ENCODE measurements around the gene CTNNAL1. TPM values are rescaled to one million over a fixed set of nuclear protein-coding genes. Genes with fewer than 3 reads are reported as not detected.

The CTNNAL1 gene
- total and polyA plus RNA-seq, 2 donors (not counting 3 experiments of a cell fraction or from before 2014, with no cell fraction given): 29.5 to 76.2 TPM

DNA sequence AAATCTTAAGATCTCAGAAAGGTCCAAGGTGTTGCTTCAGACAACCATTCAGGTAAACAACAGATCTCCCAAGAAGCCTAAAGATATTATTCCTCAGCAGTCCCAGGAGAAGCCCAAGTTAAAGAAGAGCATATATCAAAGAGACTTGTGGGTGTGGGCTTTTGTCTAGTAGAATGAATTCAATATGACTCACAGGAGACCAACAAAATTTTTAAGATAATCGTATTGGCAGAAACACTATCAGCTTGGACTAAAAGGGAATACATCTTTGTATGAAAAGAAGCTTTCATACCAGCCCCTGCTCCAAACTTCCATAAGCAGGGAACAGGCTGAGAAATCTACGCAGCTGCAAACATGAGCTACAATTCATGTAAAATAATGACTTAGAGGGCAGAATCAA is 10.2 kb downstream of the CTNNAL1 start:
- no peak overlapping the region for H3K27ac ChIP-seq (ENCODE audit: insufficient read depth, low read depth, low read length)
- FAIRE-seq (no peak), DNase-seq (ENCODE audit: low read depth, low spot score) (no peak)
- H3K4me1 ChIP-seq (ENCODE audit: control insufficient read depth, extremely low read depth, insufficient read depth, low read length): peaks cover 15% of the 10 kb centered on the region
- ChIA-PET CTCF (interaction anchor here (1.2 to 2.0 kb wide), 2 partner anchors 14 to 49 kb away, joined by 3 to 7 read pairs; no protein-coding TSS in a partner anchor), POLR2A (no interaction called here)
- no peaks in the 10 kb centered on the region for H3K9me1 ChIP-seq (replicated peaks; ENCODE audit: control insufficient read depth, extremely low read depth, insufficient read depth, low read length)
- no peaks in the 10 kb centered on the region for H3K36me3 ChIP-seq (ENCODE audit: control insufficient read depth in 2 of 2, extremely low read depth in 1 of 2, insufficient read depth in 2 of 2, low read length in 2 of 2)
- no peak overlapping the region for H3K9ac ChIP-seq (replicated peaks; ENCODE audit: extremely low read depth, insufficient read depth, low read length)
- TF ChIP-seq POLR2AphosphoS5 (IDR thresholded peaks at IDR 0.05; ENCODE audit: insufficient read depth, low read depth, low read length) (no peak), MYC (IDR thresholded peaks at IDR 0.05; ENCODE audit: low read depth, low read length) (no peak), MAX (IDR thresholded peaks at IDR 0.05; ENCODE audit: insufficient read depth, insufficient read length) (no peak)
- H4K20me1 ChIP-seq (replicated peaks; ENCODE audit: control insufficient read depth, extremely low read depth, insufficient read depth, low read length): no peaks in the 10 kb centered on the region
- H3K79me2 ChIP-seq (ENCODE audit: control insufficient read depth, insufficient read depth, low read length): peaks cover 85% of the 10 kb centered on the region
- dilution Hi-C loops (cut with MboI; ENCODE audit: extremely low pct_ligation_motif_present, low sequenced_read_pairs): no loop called here
- no peak overlapping the region for H3K4me3 ChIP-seq (replicated peaks in 1 of 3; ENCODE audit: insufficient read depth in 1 of 3, low read depth in 1 of 3, low read length in 3 of 3)
- H2AFZ ChIP-seq (ENCODE audit: low read depth, low read length): no peak overlapping the region
- intact Hi-C loops (cut with micrococcal nuclease): no loop called here
- BruUV-seq (replicated peaks): no TSS peak
- H3K27me3 ChIP-seq (ENCODE audit: control insufficient read depth in 2 of 2, insufficient read depth in 2 of 2, low read length in 2 of 2): no peaks in the 10 kb centered on the region
- H3K4me2 ChIP-seq (ENCODE audit: insufficient read depth, low read length): no peak overlapping the region
- H3K9me3 ChIP-seq (replicated peaks; ENCODE audit: control insufficient read depth, insufficient read depth, low read length): no peaks in the 10 kb centered on the region

DNA sequence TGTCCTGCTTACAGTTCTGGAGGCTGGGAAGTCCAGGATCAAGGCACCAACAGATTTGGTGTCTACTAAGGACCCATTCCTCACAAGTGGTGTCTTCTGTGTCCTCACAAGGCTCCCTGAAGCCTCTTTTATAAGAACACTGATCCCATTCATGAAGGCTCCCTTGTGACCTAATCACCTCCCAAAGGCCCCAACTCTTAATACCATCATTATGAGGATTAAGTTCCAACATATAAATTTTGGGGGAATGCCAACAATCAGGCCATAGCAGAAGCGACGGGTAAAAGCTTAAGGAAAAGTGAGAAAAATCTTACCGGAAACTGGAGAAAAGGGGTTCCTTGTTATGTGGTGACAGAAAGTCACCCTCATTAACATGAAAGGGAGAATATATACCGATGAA is 11.2 kb downstream of the CTNNAL1 start:
- no peak for FAIRE-seq
- Histone ChIP-seq H2AFZ (ENCODE audit: low read depth, low read length) (no peak overlapping the region), H3K4me1 (ENCODE audit: control insufficient read depth, extremely low read depth, insufficient read depth, low read length) (peaks cover 11% of the 10 kb centered on the region), H3K9me3 (replicated peaks; ENCODE audit: control insufficient read depth, insufficient read depth, low read length) (no peaks in the 10 kb centered on the region), H3K4me3 (replicated peaks in 1 of 3; ENCODE audit: insufficient read depth in 1 of 3, low read depth in 1 of 3, low read length in 3 of 3) (no peak overlapping the region), H3K36me3 (ENCODE audit: control insufficient read depth in 2 of 2, extremely low read depth in 1 of 2, insufficient read depth in 2 of 2, low read length in 2 of 2) (no peaks in the 10 kb centered on the region), H3K9ac (replicated peaks; ENCODE audit: extremely low read depth, insufficient read depth, low read length) (no peak overlapping the region), H3K79me2 (ENCODE audit: control insufficient read depth, insufficient read depth, low read length) (peaks cover 84% of the 10 kb centered on the region), H3K27me3 (ENCODE audit: control insufficient read depth in 2 of 2, insufficient read depth in 2 of 2, low read length in 2 of 2) (no peaks in the 10 kb centered on the region), H3K9me1 (replicated peaks; ENCODE audit: control insufficient read depth, extremely low read depth, insufficient read depth, low read length) (no peaks in the 10 kb centered on the region), H4K20me1 (replicated peaks; ENCODE audit: control insufficient read depth, extremely low read depth, insufficient read depth, low read length) (no peaks in the 10 kb centered on the region), H3K4me2 (ENCODE audit: insufficient read depth, low read length) (no peak overlapping the region), H3K27ac (ENCODE audit: insufficient read depth, low read depth, low read length) (no peak overlapping the region)
- TF ChIP-seq FOS (IDR thresholded peaks at IDR 0.05; ENCODE audit: borderline replicate concordance, insufficient read depth, low read length) (no peak), POLR2AphosphoS5 (IDR thresholded peaks at IDR 0.05; ENCODE audit: insufficient read depth, low read depth, low read length) (no peak), EZH2 (IDR thresholded peaks at IDR 0.05; ENCODE audit: borderline replicate concordance, low read depth, low read length, severe bottlenecking) (no peak), POLR2A (IDR thresholded peaks at IDR 0.05; ENCODE audit: low read depth, low read length) (no peak), CTCF (IDR thresholded peaks at IDR 0.05; ENCODE audit: extremely low read depth in 1 of 2, insufficient read depth in 1 of 2, low read depth in 1 of 2, low read length in 2 of 2) (no peak), MAX (IDR thresholded peaks at IDR 0.05; ENCODE audit: insufficient read depth, insufficient read length) (no peak)
- intact Hi-C loops (cut with micrococcal nuclease): no loop called here
- BruUV-seq (replicated peaks): no TSS peak
- ChIA-PET CTCF (no interaction called here), POLR2A (no interaction called here)
- no peak for DNase-seq (ENCODE audit: low read depth, low spot score)
- dilution Hi-C loops (cut with MboI; ENCODE audit: extremely low pct_ligation_motif_present, low sequenced_read_pairs): no loop called here
